Erythroblast (primary cell): Measurements from ENCODE around the gene CCDC57.

ENCODE experiments used
- GATA1 ChIP-seq: IDR thresholded peaks from 2 replicates; pipeline ENCODE4 v1.6.1; 2011; ENCODE audit warnings: low read depth, mild to moderate bottlenecking, control low read depth, low read length, moderate library complexity
- POLR2A ChIP-seq: IDR thresholded peaks from 2 replicates; pipeline ENCODE4 v1.6.1; 2011; ENCODE audit warnings: mild to moderate bottlenecking, low read length

DNA sequence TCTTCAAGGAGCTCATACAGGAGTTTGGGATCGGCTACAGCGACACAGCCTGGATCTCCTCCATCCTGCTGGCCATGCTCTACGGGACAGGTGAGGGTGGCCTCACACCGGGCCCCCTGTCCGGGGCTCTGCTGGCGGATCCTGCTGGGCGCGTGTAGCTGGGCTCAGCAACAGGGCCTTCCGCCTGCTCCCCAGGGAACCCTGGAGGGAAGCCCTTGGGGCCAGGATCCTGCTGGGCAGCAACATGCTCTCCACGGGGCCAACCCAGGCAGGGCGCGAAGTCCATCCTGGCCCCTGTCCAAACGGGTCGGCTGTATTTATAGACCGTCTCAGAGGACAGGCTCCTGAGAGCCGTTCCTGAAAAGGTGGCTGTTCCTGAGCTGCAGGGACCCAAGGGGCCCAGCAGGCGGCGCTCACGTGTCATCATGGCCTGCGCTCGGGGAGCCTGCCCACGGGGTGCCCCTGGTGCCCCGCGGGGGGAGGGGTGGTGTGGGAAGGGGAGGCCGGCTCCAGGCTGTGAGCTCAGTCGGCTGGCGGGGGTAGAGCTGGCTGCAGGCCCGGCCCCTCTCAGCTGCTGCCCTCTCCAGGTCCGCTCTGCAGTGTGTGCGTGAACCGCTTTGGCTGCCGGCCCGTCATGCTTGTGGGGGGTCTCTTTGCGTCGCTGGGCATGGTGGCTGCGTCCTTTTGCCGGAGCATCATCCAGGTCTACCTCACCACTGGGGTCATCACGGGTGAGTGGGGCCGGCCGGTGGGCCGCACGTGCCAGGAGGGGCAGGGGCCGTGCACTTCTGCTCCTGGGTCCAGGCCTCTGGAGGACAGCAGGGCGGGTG, 23.7 kb upstream of the CCDC57 start:
- TF ChIP-seq POLR2A (no peak), GATA1 (no peak)
